Type B pancreatic cell (in vitro differentiated cells): ENCODE data around the gene ELSPBP1. TPM values are rescaled to one million over a fixed set of nuclear protein-coding genes. Genes with fewer than 3 reads are reported as not detected.
A peak's percentile ranks its signal among the peaks of the same experiment; 100 is the strongest.

Experiments used
- DNase-seq: peaks from one replicate; pipeline ENCODE4 v3.0.0; 2021; ENCODE audit warnings: mixed read lengths; ENCODE audit not compliant: unreplicated experiment; ENCODE audit errors: extremely low spot score
- H3K27ac Mint-ChIP-seq: 2 replicates; pipeline ENCODE4 v1.8.0; 2021; ENCODE audit warnings: mild to moderate bottlenecking, mixed read lengths
- H3K27me3 Mint-ChIP-seq: 2 replicates; pipeline ENCODE4 v1.8.0; 2021; ENCODE audit warnings: mixed read lengths
- H3K36me3 Mint-ChIP-seq: 2 replicates; pipeline ENCODE4 v1.8.0; 2021; ENCODE audit warnings: mixed read lengths
- H3K4me1 Mint-ChIP-seq: one replicate; pipeline ENCODE4 v1.8.0; 2021; ENCODE audit warnings: mixed read lengths; ENCODE audit not compliant: unreplicated experiment
- H3K4me3 Mint-ChIP-seq: 2 replicates; pipeline ENCODE4 v1.8.0; 2021; ENCODE audit warnings: mild to moderate bottlenecking, mixed read lengths
- H3K9me3 Mint-ChIP-seq: 2 replicates; pipeline ENCODE4 v1.8.0; 2021; ENCODE audit warnings: mixed read lengths
- total RNA-seq: library from RNA; stranded (reverse); gene quantifications from 2 replicates; pipeline ENCODE4 v1.2.1, GENCODE V29; 2021; ENCODE audit warnings: low replicate concordance
- TF ChIP-seq, protein P1 (sequence below): fragments of 200-600 bp; sonication (generic); conservative IDR thresholded peaks from 2 replicates; pipeline ENCODE4 v1.5.0; 2021; ENCODE audit warnings: antibody characterized with exemption, mild to moderate bottlenecking

The ELSPBP1 gene
- total RNA-seq, 1 donor from 2014 or later, result not detected

DNA sequence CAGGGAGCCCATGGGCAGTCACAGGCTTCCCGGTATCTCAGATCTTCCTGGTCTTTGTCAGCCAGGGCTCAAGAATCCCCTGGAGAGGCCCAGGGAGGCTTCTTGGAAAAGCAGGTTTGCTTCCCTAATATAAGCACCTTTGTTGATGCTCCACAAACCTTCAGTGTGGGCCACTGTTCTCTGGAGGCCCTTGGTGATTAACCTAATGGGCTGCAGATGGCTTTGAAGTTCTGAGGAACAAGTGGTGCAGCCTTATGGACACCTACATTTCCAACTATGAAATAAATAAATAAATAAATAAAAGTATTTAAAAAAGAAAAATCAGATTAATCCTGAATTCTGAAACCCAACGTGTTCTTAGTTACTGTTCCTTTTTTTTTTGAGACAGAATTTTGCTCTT lies 2.4 kb upstream of the ELSPBP1 start, which contains the start of gene BSPH1:
BSPH1 (minus strand) TSS at position 101 of the 400 bp plus-strand sequence; CDS start at position 12, 89 bp downstream.
- Mint-ChIP-seq H3K27ac (no peak within 1 kb of the TSS), H3K4me1 (no peaks in the 10 kb centered on the region), H3K4me3 (no peak within 1 kb of the TSS), H3K36me3 (no peaks in the 10 kb centered on the region), H3K9me3 (no peaks in the 10 kb centered on the region), H3K27me3 (peaks cover 46% of the 10 kb centered on the region)
- DNase-seq, result no peak
- TF ChIP-seq, protein P1, sequence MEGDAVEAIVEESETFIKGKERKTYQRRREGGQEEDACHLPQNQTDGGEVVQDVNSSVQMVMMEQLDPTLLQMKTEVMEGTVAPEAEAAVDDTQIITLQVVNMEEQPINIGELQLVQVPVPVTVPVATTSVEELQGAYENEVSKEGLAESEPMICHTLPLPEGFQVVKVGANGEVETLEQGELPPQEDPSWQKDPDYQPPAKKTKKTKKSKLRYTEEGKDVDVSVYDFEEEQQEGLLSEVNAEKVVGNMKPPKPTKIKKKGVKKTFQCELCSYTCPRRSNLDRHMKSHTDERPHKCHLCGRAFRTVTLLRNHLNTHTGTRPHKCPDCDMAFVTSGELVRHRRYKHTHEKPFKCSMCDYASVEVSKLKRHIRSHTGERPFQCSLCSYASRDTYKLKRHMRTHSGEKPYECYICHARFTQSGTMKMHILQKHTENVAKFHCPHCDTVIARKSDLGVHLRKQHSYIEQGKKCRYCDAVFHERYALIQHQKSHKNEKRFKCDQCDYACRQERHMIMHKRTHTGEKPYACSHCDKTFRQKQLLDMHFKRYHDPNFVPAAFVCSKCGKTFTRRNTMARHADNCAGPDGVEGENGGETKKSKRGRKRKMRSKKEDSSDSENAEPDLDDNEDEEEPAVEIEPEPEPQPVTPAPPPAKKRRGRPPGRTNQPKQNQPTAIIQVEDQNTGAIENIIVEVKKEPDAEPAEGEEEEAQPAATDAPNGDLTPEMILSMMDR, result no peak

DNA sequence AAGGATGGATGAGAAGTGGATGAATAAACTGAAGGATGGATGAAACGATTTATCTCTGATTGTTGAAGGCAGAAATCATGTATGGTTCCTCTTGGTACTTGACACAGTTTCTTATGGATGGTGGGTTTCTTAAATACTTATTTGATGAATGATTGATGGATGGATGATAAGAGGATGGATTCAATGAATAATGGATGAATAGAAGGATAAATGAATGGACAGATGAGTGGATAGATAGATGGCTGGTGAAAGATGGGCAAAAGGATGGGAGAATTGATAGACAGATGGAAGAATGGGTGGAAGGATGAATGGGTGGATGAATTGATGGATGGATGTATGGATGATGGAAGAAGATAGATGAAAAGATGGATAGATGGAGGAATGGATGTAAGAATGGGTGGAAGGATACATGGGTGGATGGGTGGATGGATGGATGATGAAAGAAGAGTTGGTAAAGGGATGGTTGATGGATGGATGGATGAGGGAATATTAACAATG lies 1.8 kb downstream of the ELSPBP1 start:
- DNase-seq, result no peak
- no peaks in the 10 kb centered on the region for H3K36me3 Mint-ChIP-seq
- TF ChIP-seq, protein P1, result no peak
- no peaks in the 10 kb centered on the region for H3K9me3 Mint-ChIP-seq
- no peaks in the 10 kb centered on the region for H3K4me1 Mint-ChIP-seq
- peaks cover 25% of the 10 kb centered on the region for H3K27me3 Mint-ChIP-seq
- H3K4me3 Mint-ChIP-seq, result no peak overlapping the region
- no peak overlapping the region for H3K27ac Mint-ChIP-seq

DNA sequence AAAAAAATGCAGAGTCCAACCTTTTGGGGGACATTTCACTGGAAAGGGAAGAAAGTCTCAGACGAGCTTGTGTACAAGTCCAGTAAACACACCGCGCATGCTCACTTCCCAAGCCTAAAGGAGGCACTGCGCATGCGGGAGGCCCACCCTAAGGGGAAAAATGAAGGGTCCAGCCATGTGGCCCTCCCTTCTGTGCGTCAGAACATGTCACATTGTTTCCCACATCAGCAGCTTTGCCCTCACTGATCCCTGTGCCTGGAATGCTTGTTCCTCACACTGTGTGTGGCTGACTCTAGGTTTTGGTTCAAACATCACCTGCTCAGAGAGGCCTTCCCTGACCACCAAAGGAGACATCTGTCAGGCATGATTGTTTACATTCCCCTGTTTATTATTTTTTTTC lies 4.4 kb downstream of the ELSPBP1 start:
- TF ChIP-seq, protein P1, result no peak
- no peak overlapping the region for H3K4me3 Mint-ChIP-seq
- H3K27me3 Mint-ChIP-seq, result peaks cover 22% of the 10 kb centered on the region
- no peaks in the 10 kb centered on the region for H3K36me3 Mint-ChIP-seq
- H3K27ac Mint-ChIP-seq, result no peak overlapping the region
- no peak for DNase-seq
- no peaks in the 10 kb centered on the region for H3K4me1 Mint-ChIP-seq
- H3K9me3 Mint-ChIP-seq, result no peaks in the 10 kb centered on the region

DNA sequence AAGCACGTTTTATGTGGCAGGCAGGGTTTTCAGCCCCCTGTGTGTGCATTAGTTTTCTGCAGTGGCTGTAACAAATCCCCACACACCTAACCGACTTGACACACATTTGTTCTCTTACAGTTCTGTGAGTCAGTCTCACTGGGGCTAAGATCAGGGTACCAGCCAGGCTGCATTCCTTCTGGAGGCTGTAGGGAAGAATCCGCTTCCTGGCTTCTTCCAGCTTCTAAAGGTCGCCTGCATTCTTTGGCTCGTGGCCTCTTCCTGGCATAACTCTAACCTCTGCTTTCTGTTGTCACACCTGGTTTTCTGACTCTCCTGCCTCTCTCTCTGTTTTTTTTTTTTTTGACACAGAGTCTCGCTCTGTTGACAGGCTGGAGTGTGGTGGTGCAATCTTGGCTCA lies 6.4 kb downstream of the ELSPBP1 start:
- Mint-ChIP-seq H3K36me3 (no peaks in the 10 kb centered on the region), H3K4me3 (no peak overlapping the region), H3K27ac (no peak overlapping the region), H3K4me1 (no peaks in the 10 kb centered on the region), H3K9me3 (no peaks in the 10 kb centered on the region), H3K27me3 (peaks cover 13% of the 10 kb centered on the region)
- TF ChIP-seq, protein P1, result no peak
- no peak for DNase-seq

DNA sequence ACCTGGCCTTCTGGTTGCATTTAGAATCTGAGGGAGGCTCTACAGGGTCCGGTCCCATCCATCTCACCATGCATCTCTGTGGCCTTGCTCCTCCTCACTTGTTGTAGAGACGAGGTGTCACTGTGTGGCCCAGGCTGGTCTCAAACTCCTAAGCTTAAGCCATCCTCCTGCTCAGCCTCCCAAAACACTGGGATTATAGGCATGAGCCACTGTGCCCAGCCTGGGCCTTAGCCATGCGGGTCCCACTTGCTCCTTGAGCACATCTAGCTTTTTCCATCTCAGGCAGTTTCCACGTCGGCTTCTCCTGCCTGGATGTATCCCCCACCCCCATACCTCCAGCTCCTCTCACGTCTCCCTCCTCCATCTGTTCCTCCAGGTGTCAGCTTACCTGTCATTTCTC lies 9.8 kb downstream of the ELSPBP1 start:
- Mint-ChIP-seq H3K4me3 (no peak overlapping the region), H3K9me3 (peaks cover 5% of the 10 kb centered on the region), H3K36me3 (no peaks in the 10 kb centered on the region), H3K27ac (no peak overlapping the region), H3K4me1 (no peaks in the 10 kb centered on the region), H3K27me3 (peaks cover 3% of the 10 kb centered on the region)
- no peak for DNase-seq
- TF ChIP-seq, protein P1, result no peak

DNA sequence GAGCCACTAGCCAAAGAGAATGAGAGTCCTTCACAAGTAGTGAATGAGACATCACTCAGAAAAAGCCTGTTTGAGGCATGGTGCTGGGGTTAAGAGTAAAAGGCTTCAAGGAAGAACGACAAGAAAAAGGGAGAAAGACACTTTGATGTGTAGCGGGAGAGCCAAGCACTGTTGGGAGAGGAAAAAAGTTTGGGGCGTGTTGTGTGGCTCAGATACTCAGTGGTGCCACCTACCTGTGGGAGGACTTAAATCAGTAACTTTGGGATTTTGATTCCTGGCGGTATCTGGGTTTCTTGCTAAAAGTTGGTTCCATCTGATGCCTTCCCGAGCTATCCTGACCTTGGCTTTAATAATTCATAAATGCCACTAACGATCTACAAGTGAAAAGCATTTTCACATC lies 12.3 kb downstream of the ELSPBP1 start:
- no peaks in the 10 kb centered on the region for H3K36me3 Mint-ChIP-seq
- no peak for DNase-seq

More for the DNA sequence above, 12.3 kb downstream of the ELSPBP1 start:
- Mint-ChIP-seq H3K27me3 (peaks cover 3% of the 10 kb centered on the region), H3K4me1 (no peaks in the 10 kb centered on the region), H3K4me3 (no peak overlapping the region), H3K27ac (no peak overlapping the region), H3K9me3 (peaks cover 5% of the 10 kb centered on the region)
- TF ChIP-seq, protein P1, result peak; percentile 52
